ENCODE measurements around the gene NET1.

DNA sequence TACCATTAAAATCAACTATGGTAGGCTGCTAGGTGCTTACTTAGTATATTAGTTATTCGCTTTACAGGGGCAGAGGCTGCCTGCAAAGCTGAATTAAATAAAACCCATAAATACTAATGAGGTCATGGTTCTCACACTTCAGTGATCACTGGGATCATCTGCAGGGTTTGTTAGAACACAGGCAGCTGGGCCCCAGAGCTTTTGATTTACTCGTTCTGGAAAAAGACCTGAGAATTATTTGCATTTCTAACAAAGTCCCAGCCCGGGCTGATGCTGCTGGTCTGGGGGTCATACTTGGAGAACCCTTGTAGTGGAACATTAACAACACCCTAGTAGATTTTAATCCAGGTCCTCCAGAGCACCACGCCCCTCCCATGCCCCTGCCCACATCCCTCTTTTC, 39.0 kb upstream of the NET1 start:
- no peak for TF ChIP-seq EZH2 (IDR thresholded peaks at IDR 0.05; ENCODE audit: borderline replicate concordance, low read length)
- TF ChIP-seq, protein P1, sequence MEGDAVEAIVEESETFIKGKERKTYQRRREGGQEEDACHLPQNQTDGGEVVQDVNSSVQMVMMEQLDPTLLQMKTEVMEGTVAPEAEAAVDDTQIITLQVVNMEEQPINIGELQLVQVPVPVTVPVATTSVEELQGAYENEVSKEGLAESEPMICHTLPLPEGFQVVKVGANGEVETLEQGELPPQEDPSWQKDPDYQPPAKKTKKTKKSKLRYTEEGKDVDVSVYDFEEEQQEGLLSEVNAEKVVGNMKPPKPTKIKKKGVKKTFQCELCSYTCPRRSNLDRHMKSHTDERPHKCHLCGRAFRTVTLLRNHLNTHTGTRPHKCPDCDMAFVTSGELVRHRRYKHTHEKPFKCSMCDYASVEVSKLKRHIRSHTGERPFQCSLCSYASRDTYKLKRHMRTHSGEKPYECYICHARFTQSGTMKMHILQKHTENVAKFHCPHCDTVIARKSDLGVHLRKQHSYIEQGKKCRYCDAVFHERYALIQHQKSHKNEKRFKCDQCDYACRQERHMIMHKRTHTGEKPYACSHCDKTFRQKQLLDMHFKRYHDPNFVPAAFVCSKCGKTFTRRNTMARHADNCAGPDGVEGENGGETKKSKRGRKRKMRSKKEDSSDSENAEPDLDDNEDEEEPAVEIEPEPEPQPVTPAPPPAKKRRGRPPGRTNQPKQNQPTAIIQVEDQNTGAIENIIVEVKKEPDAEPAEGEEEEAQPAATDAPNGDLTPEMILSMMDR (IDR thresholded peaks at IDR 0.05; ENCODE audit: low read length), result no peak

Data from OCI-LY1 (cell line).